Kidney tubule cell (primary cell): ENCODE data around the gene RTTN.
"Not testable (repeated sequence)": the region's sequence is repeated elsewhere in the genome, so short reads cannot be mapped to it uniquely, and the experiment has no call there.

Experiments
- DNase-seq: peaks from one replicate; pipeline ENCODE4 v3.0.0-alpha.2; 2018; ENCODE audit warnings: low spot score

RTTN gene

GRCh38 chr18:70151614-70152013, 53.9 kb downstream of the RTTN start:
- no peak for DNase-seq

- no peak for DNase-seq
Measured at GRCh38 chr18:70149616-70150301, 55.7 kb downstream of the RTTN start.

GRCh38 chr18:70149156-70149555, 56.3 kb downstream of the RTTN start:
- DNase-seq, result no peak

- DNase-seq, result no peak
Measured at GRCh38 chr18:70148039-70148938, 57.2 kb downstream of the RTTN start.

- DNase-seq, result no peak
Measured at GRCh38 chr18:70146174-70146573, 59.3 kb downstream of the RTTN start.

GRCh38 chr18:70142001-70142400, 63.5 kb downstream of the RTTN start:
- no peak for DNase-seq

- no peak for DNase-seq
Measured at GRCh38 chr18:70139138-70139537, 66.3 kb downstream of the RTTN start.

- no peak for DNase-seq
Measured at GRCh38 chr18:70135604-70136003, 69.9 kb downstream of the RTTN start.

- peak; percentile 71 for DNase-seq
Measured at GRCh38 chr18:70132999-70133398, 72.5 kb downstream of the RTTN start.

- no peak for DNase-seq
Measured at GRCh38 chr18:70128271-70128670, 77.2 kb downstream of the RTTN start.

- no peak for DNase-seq
Measured at GRCh38 chr18:70127359-70127758, 78.1 kb downstream of the RTTN start.

GRCh38 chr18:70126832-70127231, 78.7 kb downstream of the RTTN start:
- DNase-seq, result no peak

- DNase-seq, result no peak
Measured at GRCh38 chr18:70124139-70124538, 81.3 kb downstream of the RTTN start.

GRCh38 chr18:70121842-70122241, 83.6 kb downstream of the RTTN start:
- no peak for DNase-seq

- DNase-seq, result peak; percentile 4
Measured at GRCh38 chr18:70116949-70117348, 88.5 kb downstream of the RTTN start.

GRCh38 chr18:70113511-70113910, 92.0 kb downstream of the RTTN start:
- no peak for DNase-seq

- DNase-seq, result no peak
Measured at GRCh38 chr18:70110678-70111077, 94.8 kb downstream of the RTTN start.

- DNase-seq, result no peak
Measured at GRCh38 chr18:70107091-70107490, 98.4 kb downstream of the RTTN start.

- not testable (repeated sequence) for DNase-seq
Measured at GRCh38 chr18:70102854-70103253, 102.6 kb downstream of the RTTN start.

GRCh38 chr18:70089858-70090257, 115.6 kb downstream of the RTTN start:
- no peak for DNase-seq

GRCh38 chr18:70086085-70086484, 119.4 kb downstream of the RTTN start:
- DNase-seq, result no peak

- no peak for DNase-seq
Measured at GRCh38 chr18:70085641-70086040, 119.8 kb downstream of the RTTN start.

- no peak for DNase-seq
Measured at GRCh38 chr18:70082430-70082829, 123.1 kb downstream of the RTTN start.
